Fibroblast of skin of right quadriceps (primary cell): ENCODE results near the gene IFNA7.
"Not testable (repeated sequence)": the region's sequence is repeated elsewhere in the genome, so short reads cannot be mapped to it uniquely, and the experiment has no call there.

Source experiments
- DNase-seq: peaks from one replicate; pipeline ENCODE4 v3.0.0-alpha.2; 2013

The IFNA7 gene

GRCh38 chr9:21174671-21175070 lies 27.3 kb downstream of the IFNA7 start:
- no peak for DNase-seq

GRCh38 chr9:21172156-21172555 lies 29.8 kb downstream of the IFNA7 start:
- no peak for DNase-seq

GRCh38 chr9:21171351-21171750 lies 30.7 kb downstream of the IFNA7 start:
- DNase-seq: no peak

- not testable (repeated sequence) for DNase-seq
These were observed 35.4 kb downstream of the IFNA7 start, which contains the start of gene IFNA21 for GRCh38 chr9:21166560-21166959. IFNA21 (minus strand) TSS chr9:21166660; CDS start chr9:21166612, 48 bp downstream.

- no peak for DNase-seq
These were observed 36.5 kb downstream of the IFNA7 start for GRCh38 chr9:21165516-21165915.

DNA sequence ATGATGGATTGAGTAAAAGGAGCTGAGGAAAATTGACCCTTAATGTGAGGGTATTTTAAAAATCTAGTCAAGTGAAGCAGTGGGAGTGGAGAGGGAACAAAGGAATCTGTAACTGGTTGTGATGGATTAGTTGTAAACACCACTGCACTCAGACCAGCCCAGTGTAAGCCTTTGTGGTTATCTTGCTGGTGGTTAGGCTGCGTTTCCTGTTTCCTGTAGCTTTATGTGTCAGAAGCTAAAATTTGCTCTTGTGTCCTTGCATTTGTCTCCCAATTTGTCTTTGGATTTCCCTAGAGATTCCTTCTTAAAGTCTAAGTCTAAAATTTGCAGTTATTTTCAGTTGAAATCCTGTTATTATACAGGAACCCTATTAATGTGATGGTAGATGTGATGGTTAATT lies 41.8 kb downstream of the IFNA7 start:
- peak; percentile 8 for DNase-seq

DNA sequence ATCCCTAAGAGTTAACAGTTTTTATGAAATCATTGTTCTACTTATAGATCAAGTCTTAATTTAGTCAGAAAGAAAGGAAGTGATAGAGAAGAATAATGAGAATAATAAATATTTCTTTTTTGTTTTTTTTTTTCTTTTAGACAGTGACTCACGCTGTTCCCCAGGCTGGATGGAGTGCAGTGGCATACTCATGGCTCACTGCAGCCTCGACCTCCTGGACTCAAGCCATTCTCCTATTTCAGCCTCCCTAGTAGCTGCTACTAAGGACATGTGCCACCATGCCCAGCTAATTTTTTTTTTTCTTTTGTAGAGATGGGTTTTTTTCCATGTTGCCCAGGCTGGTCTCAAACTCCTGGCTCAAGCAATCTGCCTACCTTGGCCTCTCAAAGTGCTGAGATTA lies 46.5 kb downstream of the IFNA7 start:
- DNase-seq: no peak

- peak; percentile 6 for DNase-seq
These were observed 47.9 kb downstream of the IFNA7 start for GRCh38 chr9:21154018-21154608.

DNA sequence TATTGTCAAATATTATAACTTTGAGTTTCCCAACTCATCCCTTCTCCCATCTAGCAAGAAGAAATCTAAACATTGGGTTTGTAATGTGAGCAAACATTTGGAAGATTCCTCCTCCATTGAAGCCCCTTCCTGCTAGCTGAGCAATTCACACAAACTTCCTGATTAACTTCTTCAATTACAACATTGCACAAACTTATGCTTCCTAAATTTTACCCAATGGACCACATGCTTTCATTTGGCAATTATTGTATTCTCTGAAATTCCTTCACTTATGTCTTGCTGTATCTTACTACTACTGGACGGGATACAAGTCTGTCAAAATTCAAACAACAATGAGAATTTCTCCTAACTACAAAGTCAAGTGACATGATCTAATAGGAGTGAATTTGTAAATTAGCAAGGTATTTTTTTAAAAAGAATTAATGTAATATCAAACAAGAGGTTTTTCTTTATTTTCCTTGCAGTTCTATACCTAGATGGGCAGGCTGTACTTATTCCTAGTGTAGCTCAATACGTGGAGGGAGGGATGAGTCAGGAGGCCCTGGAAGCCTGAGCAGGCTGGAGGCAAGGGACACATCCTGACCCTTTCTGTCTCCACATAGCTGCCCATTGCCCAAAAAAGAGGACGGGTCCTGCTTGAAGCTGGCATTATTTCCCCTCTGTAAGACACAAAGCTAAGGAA lies 48.5 kb downstream of the IFNA7 start:
- DNase-seq: peak; percentile 3
